A549 (cell line): ENCODE measurements around the gene DPYSL4. TPM values are rescaled to one million over a fixed set of nuclear protein-coding genes. Genes with fewer than 3 reads are reported as not detected.

ENCODE experiments used
- ATAC-seq, 2 experiments: fragments of 200-7000 bp in 1 of 2; fragments of >200 bp in 1 of 2; cut with Nextera tagmentation in 1 of 2; cut with Tn5 transposase in 1 of 2; 3 replicates each; pipeline versions ENCODE4 v1.8.0 to v1.9.1; 2018 to 2020; ENCODE audit warnings: mild to moderate bottlenecking in 1 of 2, moderate library complexity in 1 of 2
- CTCF ChIA-PET: fragments of 300-600 bp; sonication (Branson Sonifier 250); formaldehyde crosslinking; extraction: SDS; loops from one replicate; lab custom pipeline; 2021; ENCODE audit warnings: antibody characterized with exemption, inconsistent platforms; lab: Yijun Ruan, JAX
- POLR2A ChIA-PET: fragments of 350-600 bp; formaldehyde crosslinking; extraction: SDS; loops from one replicate; lab custom pipeline; 2021; ENCODE audit warnings: antibody characterized with exemption, inconsistent platforms; lab: Yijun Ruan, JAX
- DNase-seq, 2 experiments: peaks; one replicate each; pipeline versions ENCODE4 v3.0.0 to v3.0.0-alpha.2; 2011 to 2016; ENCODE audit warnings: low read depth in 1 of 2, low spot score in 1 of 2
- FAIRE-seq: peaks from 2 replicates; lab custom pipeline; 2011; peaks lifted over from hg19 to GRCh38; lab: Jason Lieb, UNC
- H3K27ac ChIP-seq, 2 experiments: fragments of >200 bp; sonication (Bioruptor Twin); formaldehyde crosslinking; 3 replicates each; pipeline ENCODE4 v1.5.1; 2016 to 2017
- H3K4me1 ChIP-seq: fragments of >200 bp; sonication (Bioruptor Twin); formaldehyde crosslinking; 3 replicates; pipeline ENCODE4 v1.6.1; 2016
- H3K4me2 ChIP-seq: fragments of >200 bp; sonication (Bioruptor Twin); formaldehyde crosslinking; 3 replicates; pipeline ENCODE4 v1.6.1; 2016
- H3K4me3 ChIP-seq: fragments of >200 bp; sonication (Bioruptor Twin); formaldehyde crosslinking; 3 replicates; pipeline ENCODE4 v1.5.1; 2016
- H3K9me3 ChIP-seq: fragments of >200 bp; sonication (Bioruptor Twin); formaldehyde crosslinking; 3 replicates; pipeline ENCODE4 v1.6.1; 2016
- ATOH8 ChIP-seq: fragments of 250-450 bp; sonication (Bioruptor Pico); IDR thresholded peaks from 2 replicates; pipeline ENCODE4 v1.5.0; 2020; ENCODE audit warnings: low read depth, mild to moderate bottlenecking, moderate library complexity
- BHLHE40 ChIP-seq: IDR thresholded peaks from 2 replicates; pipeline ENCODE4 v1.6.1; 2012; ENCODE audit warnings: low read depth, low read length, inconsistent platforms
- CBX2 ChIP-seq: fragments of 200-600 bp; sonication (generic); IDR thresholded peaks from 2 replicates; pipeline ENCODE4 v1.6.1; 2016; ENCODE audit warnings: low read depth, mild to moderate bottlenecking, borderline replicate concordance
- CTCF ChIP-seq: fragments of >200 bp; sonication (Bioruptor Twin); formaldehyde crosslinking; IDR thresholded peaks from 3 replicates; pipeline ENCODE4 v1.5.1; 2016
- EHF ChIP-seq: fragments of 250-450 bp; sonication (Bioruptor Pico); IDR thresholded peaks from 2 replicates; pipeline ENCODE4 v1.5.0; 2020; ENCODE audit warnings: mild to moderate bottlenecking
- EP300 ChIP-seq, 2 experiments: fragments of >200 bp; sonication (Bioruptor Twin); formaldehyde crosslinking; IDR thresholded peaks; 2 replicates in 1 of 2; 3 replicates in 1 of 2; pipeline ENCODE4 v1.6.1; 2016 to 2017
- FOSL2 ChIP-seq, 2 experiments: fragments of 450-650 bp in 1 of 2; fragments of >200 bp in 1 of 2; sonication (Bioruptor Twin) in 1 of 2; formaldehyde crosslinking; IDR thresholded peaks; 2 replicates each; pipeline versions ENCODE4 v1.5.0 to v1.6.1; 2016 to 2020; ENCODE audit warnings: mild to moderate bottlenecking in 1 of 2, moderate library complexity in 1 of 2
- HDAC2 ChIP-seq: fragments of 200-600 bp; sonication (generic); IDR thresholded peaks from 2 replicates; pipeline ENCODE4 v1.6.1; 2016
- HMGXB4 ChIP-seq: fragments of 250-450 bp; sonication (Bioruptor Pico); IDR thresholded peaks from 2 replicates; pipeline ENCODE4 v1.5.0; 2021; ENCODE audit warnings: mild to moderate bottlenecking, moderate library complexity, borderline replicate concordance
- HOXB13 ChIP-seq: fragments of 250-450 bp; sonication (Bioruptor Pico); IDR thresholded peaks from 2 replicates; pipeline ENCODE4 v1.5.0; 2020; ENCODE audit warnings: low read depth, mild to moderate bottlenecking, moderate library complexity
- KDM5A ChIP-seq: fragments of 200-600 bp; sonication (generic); IDR thresholded peaks from 2 replicates; pipeline ENCODE4 v1.6.1; 2016; ENCODE audit warnings: antibody characterized with exemption, mild to moderate bottlenecking
- MAZ ChIP-seq: fragments of 150-350 bp; IDR thresholded peaks from 2 replicates; pipeline ENCODE4 v1.6.1; 2014; ENCODE audit warnings: antibody characterized with exemption, low read depth, low read length, borderline replicate concordance
- NFE2L2 ChIP-seq: fragments of 150-350 bp; conservative IDR thresholded peaks from 2 replicates; pipeline ENCODE4 v1.6.1; 2014; ENCODE audit warnings: low read length
- NR3C1 ChIP-seq: fragments of >200 bp; sonication (Bioruptor Twin); formaldehyde crosslinking; IDR thresholded peaks from 3 replicates; pipeline ENCODE4 v1.6.1; 2017
- PHF8 ChIP-seq: fragments of 200-600 bp; sonication (generic); IDR thresholded peaks from 2 replicates; pipeline ENCODE4 v1.6.1; 2016; ENCODE audit warnings: low read depth, mild to moderate bottlenecking, antibody characterized with exemption, moderate library complexity, borderline replicate concordance
- POLR2A ChIP-seq: IDR thresholded peaks from 2 replicates; pipeline ENCODE4 v1.6.1; 2012; ENCODE audit warnings: mild to moderate bottlenecking, low read length
- RARB ChIP-seq: fragments of 250-450 bp; sonication (Bioruptor Pico); IDR thresholded peaks from 2 replicates; pipeline ENCODE4 v1.8.0; 2021; ENCODE audit warnings: mild to moderate bottlenecking, moderate library complexity
- REST ChIP-seq: fragments of 200-600 bp; sonication (generic); IDR thresholded peaks from 2 replicates; pipeline ENCODE4 v1.6.1; 2016; ENCODE audit warnings: antibody characterized with exemption, mild to moderate bottlenecking, moderate library complexity
- SMC3 ChIP-seq: fragments of >200 bp; sonication (Bioruptor Twin); formaldehyde crosslinking; IDR thresholded peaks from 3 replicates; pipeline ENCODE4 v1.6.1; 2018; ENCODE audit warnings: inconsistent platforms
- USF2 ChIP-seq: fragments of 450-650 bp; IDR thresholded peaks from 2 replicates; pipeline ENCODE4 v1.6.1; 2014; ENCODE audit warnings: antibody characterized with exemption
- WGBS: methylation state at CpG from one replicate; pipeline ENCODE4 v1.1.6; 2017; ENCODE audit errors: missing lambda C conversion rate; 5-methylcytosine and 5-hydroxymethylcytosine counted together
- polyA plus RNA-seq, 4 experiments: library from polyadenylated mRNA; depleted of rRNA in 3 of 4; stranded (reverse); fragments of >200 nt; fragmentation: RNase III in 1 of 4; extraction: RNeasy Plus Mini Kit Qiagen cat#74134 plus additional on column Dnase treatment in 1 of 4; gene quantifications; 2 replicates in 3 of 4; 3 replicates in 1 of 4; pipeline ENCODE4 v1.2.3, GENCODE V29; 2011 to 2017

Gene DPYSL4
- polyA plus RNA-seq, 2 of the 4 experiments (the other 2 are of a cell fraction): 2.9 to 14.1 TPM

- ChIA-PET CTCF (interaction anchor here (1.1 to 2.3 kb wide), 5 partner anchors 17 to 273 kb away, joined by 3 to 6 read pairs (median 3); no protein-coding TSS in a partner anchor), POLR2A (no interaction called here)
- DNase-seq (no peak), FAIRE-seq (no peak), ATAC-seq (no peak)
- Histone ChIP-seq H3K27ac (no peak overlapping the region), H3K9me3 (no peaks in the 10 kb centered on the region), H3K4me2 (no peak overlapping the region), H3K4me3 (no peak overlapping the region), H3K4me1 (no peaks in the 10 kb centered on the region)
- TF ChIP-seq HOXB13 (CRISPR knock-in tag) (no peak), EHF (no peak), POLR2A (no peak), CBX2 (no peak), HMGXB4 (CRISPR knock-in tag) (no peak), NFE2L2 (no peak), BHLHE40 (no peak), REST (no peak), NR3C1 (no peak), PHF8 (no peak), EP300 (IDR thresholded peaks at IDR 0.05) (no peak), KDM5A (no peak), ATOH8 (CRISPR knock-in tag) (no peak), MAZ (no peak), SMC3 (no peak), RARB (CRISPR knock-in tag) (no peak), USF2 (no peak)
- 91% methylated on average over 31 of the region's 43 CpGs for whole genome bisulfite sequencing
Observed at GRCh38 chr10:132148261-132149251, 38.2 kb upstream of the DPYSL4 start.

GRCh38 chr10:132149271-132149670 lies 37.5 kb upstream of the DPYSL4 start:
- no peaks in the 10 kb centered on the region for H3K4me1 ChIP-seq
- no peak for DNase-seq
- WGBS: 97% methylated on average over 7 of the region's 23 CpGs
- no peak overlapping the region for H3K27ac ChIP-seq
- no peak overlapping the region for H3K4me2 ChIP-seq
- TF ChIP-seq FOSL2 (IDR thresholded peaks at IDR 0.05) (no peak), FOSL2 (CRISPR knock-in tag; IDR thresholded peaks at IDR 0.05) (no peak), CTCF (no peak), HDAC2 (no peak), USF2 (no peak)
- H3K4me3 ChIP-seq: no peak overlapping the region
- CTCF ChIA-PET: interaction anchor here (1.2 kb wide), 1 partner anchor 264 kb away, joined by 3 read pairs; no protein-coding TSS in a partner anchor
- H3K9me3 ChIP-seq: no peaks in the 10 kb centered on the region
- ATAC-seq: peak in 1 of 2 experiments; percentile 33; a peak in 2 of 6 replicates
- no peak for FAIRE-seq
- POLR2A ChIA-PET: no interaction called here
